ENCODE results near the gene CLCN7. TPM values are rescaled to one million over a fixed set of nuclear protein-coding genes. Genes with fewer than 3 reads are reported as not detected.

The CLCN7 gene
- total RNA-seq, 2 donors from 2014 or later, result 19.4 to 31.7 TPM

GRCh38 chr16:1459967-1460366 lies 14.9 kb downstream of the CLCN7 start:
- TF ChIP-seq CTCF (IDR thresholded peaks at IDR 0.05), result no peak
- Histone ChIP-seq H3K36me3 (peaks cover 58% of the 10 kb centered on the region), H3K27ac (no peak overlapping the region), H3K27me3 (no peaks in the 10 kb centered on the region), H3K9me3 (no peaks in the 10 kb centered on the region), H3K4me1 (no peaks in the 10 kb centered on the region), H3K4me3 (no peak overlapping the region)
- DNase-seq (ENCODE audit: low spot score), result no peak

- Histone ChIP-seq H3K4me1 (no peaks in the 10 kb centered on the region), H3K27me3 (no peaks in the 10 kb centered on the region), H3K9me3 (no peaks in the 10 kb centered on the region), H3K4me3 (no peak overlapping the region), H3K27ac (no peak overlapping the region), H3K36me3 (peaks cover 68% of the 10 kb centered on the region)
- no peak for TF ChIP-seq CTCF (IDR thresholded peaks at IDR 0.05)
- no peak for DNase-seq (ENCODE audit: low spot score)
Measured at GRCh38 chr16:1458977-1459341, 15.9 kb downstream of the CLCN7 start.

GRCh38 chr16:1458336-1458976 lies 16.4 kb downstream of the CLCN7 start:
- Histone ChIP-seq H3K4me1 (no peaks in the 10 kb centered on the region), H3K27ac (no peak overlapping the region), H3K9me3 (no peaks in the 10 kb centered on the region), H3K36me3 (peaks cover 73% of the 10 kb centered on the region), H3K4me3 (no peak overlapping the region), H3K27me3 (no peaks in the 10 kb centered on the region)
- DNase-seq (ENCODE audit: low spot score), result no peak
- TF ChIP-seq CTCF (IDR thresholded peaks at IDR 0.05), result no peak

GRCh38 chr16:1457489-1458245 lies 17.2 kb downstream of the CLCN7 start:
- no peak for DNase-seq (ENCODE audit: low spot score)
- no peaks in the 10 kb centered on the region for H3K4me1 ChIP-seq
- H3K36me3 ChIP-seq, result peaks cover 81% of the 10 kb centered on the region
- no peak overlapping the region for H3K27ac ChIP-seq
- no peak overlapping the region for H3K4me3 ChIP-seq
- H3K27me3 ChIP-seq, result no peaks in the 10 kb centered on the region
- H3K9me3 ChIP-seq, result no peaks in the 10 kb centered on the region
- TF ChIP-seq CTCF (IDR thresholded peaks at IDR 0.05), result no peak

GRCh38 chr16:1456951-1457350 lies 17.9 kb downstream of the CLCN7 start:
- peaks cover 87% of the 10 kb centered on the region for H3K36me3 ChIP-seq
- no peaks in the 10 kb centered on the region for H3K4me1 ChIP-seq
- H3K27ac ChIP-seq, result no peak overlapping the region
- TF ChIP-seq CTCF (IDR thresholded peaks at IDR 0.05), result no peak
- no peaks in the 10 kb centered on the region for H3K27me3 ChIP-seq
- H3K9me3 ChIP-seq, result no peaks in the 10 kb centered on the region
- DNase-seq (ENCODE audit: low spot score), result no peak
- H3K4me3 ChIP-seq, result no peak overlapping the region
